A549 (cell line): ENCODE measurements around the gene MMP2. TPM values are rescaled to one million over a fixed set of nuclear protein-coding genes. Genes with fewer than 3 reads are reported as not detected.

ENCODE experiments used
- ATAC-seq, 2 experiments: fragments of 200-7000 bp in 1 of 2; fragments of >200 bp in 1 of 2; cut with Nextera tagmentation in 1 of 2; cut with Tn5 transposase in 1 of 2; 3 replicates each; pipeline versions ENCODE4 v1.8.0 to v1.9.1; 2018 to 2020; ENCODE audit warnings: mild to moderate bottlenecking in 1 of 2, moderate library complexity in 1 of 2
- CTCF ChIA-PET: fragments of 300-600 bp; sonication (Branson Sonifier 250); formaldehyde crosslinking; extraction: SDS; loops from one replicate; lab custom pipeline; 2021; ENCODE audit warnings: antibody characterized with exemption, inconsistent platforms; lab: Yijun Ruan, JAX
- POLR2A ChIA-PET: fragments of 350-600 bp; formaldehyde crosslinking; extraction: SDS; loops from one replicate; lab custom pipeline; 2021; ENCODE audit warnings: antibody characterized with exemption, inconsistent platforms; lab: Yijun Ruan, JAX
- DNase-seq, 2 experiments: peaks; one replicate each; pipeline versions ENCODE4 v3.0.0 to v3.0.0-alpha.2; 2011 to 2016; ENCODE audit warnings: low read depth in 1 of 2, low spot score in 1 of 2
- FAIRE-seq: peaks from 2 replicates; lab custom pipeline; 2011; peaks lifted over from hg19 to GRCh38; lab: Jason Lieb, UNC
- H3K27ac ChIP-seq, 2 experiments: fragments of >200 bp; sonication (Bioruptor Twin); formaldehyde crosslinking; 3 replicates each; pipeline ENCODE4 v1.5.1; 2016 to 2017
- H3K4me1 ChIP-seq: fragments of >200 bp; sonication (Bioruptor Twin); formaldehyde crosslinking; 3 replicates; pipeline ENCODE4 v1.6.1; 2016
- H3K4me2 ChIP-seq: fragments of >200 bp; sonication (Bioruptor Twin); formaldehyde crosslinking; 3 replicates; pipeline ENCODE4 v1.6.1; 2016
- H3K4me3 ChIP-seq: fragments of >200 bp; sonication (Bioruptor Twin); formaldehyde crosslinking; 3 replicates; pipeline ENCODE4 v1.5.1; 2016
- H3K9me3 ChIP-seq: fragments of >200 bp; sonication (Bioruptor Twin); formaldehyde crosslinking; 3 replicates; pipeline ENCODE4 v1.6.1; 2016
- CBX2 ChIP-seq: fragments of 200-600 bp; sonication (generic); IDR thresholded peaks from 2 replicates; pipeline ENCODE4 v1.6.1; 2016; ENCODE audit warnings: low read depth, mild to moderate bottlenecking, borderline replicate concordance
- EHF ChIP-seq: fragments of 250-450 bp; sonication (Bioruptor Pico); IDR thresholded peaks from 2 replicates; pipeline ENCODE4 v1.5.0; 2020; ENCODE audit warnings: mild to moderate bottlenecking
- ESRRA ChIP-seq: fragments of 150-350 bp; IDR thresholded peaks from 2 replicates; pipeline ENCODE4 v1.6.1; 2014; ENCODE audit warnings: mild to moderate bottlenecking, low read length, borderline replicate concordance
- FOSB ChIP-seq: fragments of 250-450 bp; sonication (Bioruptor Pico); IDR thresholded peaks from 2 replicates; pipeline ENCODE4 v1.5.0; 2020; ENCODE audit warnings: mild to moderate bottlenecking, moderate library complexity
- GATA3 ChIP-seq: IDR thresholded peaks from 2 replicates; pipeline ENCODE4 v1.6.1; 2012; ENCODE audit warnings: borderline replicate concordance
- HDAC2 ChIP-seq: fragments of 200-600 bp; sonication (generic); IDR thresholded peaks from 2 replicates; pipeline ENCODE4 v1.6.1; 2016
- HMGXB4 ChIP-seq: fragments of 250-450 bp; sonication (Bioruptor Pico); IDR thresholded peaks from 2 replicates; pipeline ENCODE4 v1.5.0; 2021; ENCODE audit warnings: mild to moderate bottlenecking, moderate library complexity, borderline replicate concordance
- HOXB13 ChIP-seq: fragments of 250-450 bp; sonication (Bioruptor Pico); IDR thresholded peaks from 2 replicates; pipeline ENCODE4 v1.5.0; 2020; ENCODE audit warnings: low read depth, mild to moderate bottlenecking, moderate library complexity
- JUN ChIP-seq, 2 experiments: fragments of >200 bp; sonication (Bioruptor Twin); formaldehyde crosslinking; IDR thresholded peaks; 2 replicates in 1 of 2; 3 replicates in 1 of 2; pipeline ENCODE4 v1.6.1; 2016 to 2017
- MYC ChIP-seq: IDR thresholded peaks from 2 replicates; pipeline ENCODE4 v1.6.1; 2012; ENCODE audit warnings: mild to moderate bottlenecking, inconsistent platforms, low read length, improper control_type of control experiment, borderline replicate concordance
- NPAS2 ChIP-seq: fragments of 250-450 bp; sonication (Bioruptor Pico); IDR thresholded peaks from 2 replicates; pipeline ENCODE4 v1.8.0; 2022; ENCODE audit warnings: mild to moderate bottlenecking, moderate library complexity, borderline replicate concordance
- PHF8 ChIP-seq: fragments of 200-600 bp; sonication (generic); IDR thresholded peaks from 2 replicates; pipeline ENCODE4 v1.6.1; 2016; ENCODE audit warnings: low read depth, mild to moderate bottlenecking, antibody characterized with exemption, moderate library complexity, borderline replicate concordance
- POLR2A ChIP-seq: IDR thresholded peaks from 2 replicates; pipeline ENCODE4 v1.6.1; 2012; ENCODE audit warnings: mild to moderate bottlenecking, low read length
- POLR2AphosphoS2 ChIP-seq: conservative IDR thresholded peaks from 2 replicates; pipeline ENCODE4 v1.6.1; 2012; ENCODE audit warnings: low read length, improper control_type of control experiment, inconsistent platforms
- REST ChIP-seq: fragments of 200-600 bp; sonication (generic); IDR thresholded peaks from 2 replicates; pipeline ENCODE4 v1.6.1; 2016; ENCODE audit warnings: antibody characterized with exemption, mild to moderate bottlenecking, moderate library complexity
- RFX5 ChIP-seq: fragments of 450-650 bp; IDR thresholded peaks from 2 replicates; pipeline ENCODE4 v1.7.1; 2014; ENCODE audit warnings: antibody characterized with exemption, mild to moderate bottlenecking, moderate library complexity
- ZFP36 ChIP-seq: fragments of 450-650 bp; IDR thresholded peaks from 2 replicates; pipeline ENCODE4 v1.6.1; 2014; ENCODE audit warnings: borderline replicate concordance; ENCODE audit not compliant: partially characterized antibody
- ZSCAN20 ChIP-seq: fragments of 250-450 bp; sonication (Bioruptor Pico); IDR thresholded peaks from 2 replicates; pipeline ENCODE4 v1.8.0; 2022; ENCODE audit warnings: mild to moderate bottlenecking, moderate library complexity
- WGBS: methylation state at CpG from one replicate; pipeline ENCODE4 v1.1.6; 2017; ENCODE audit errors: missing lambda C conversion rate; 5-methylcytosine and 5-hydroxymethylcytosine counted together
- polyA plus RNA-seq, 4 experiments: library from polyadenylated mRNA; depleted of rRNA in 3 of 4; stranded (reverse); fragments of >200 nt; fragmentation: RNase III in 1 of 4; extraction: RNeasy Plus Mini Kit Qiagen cat#74134 plus additional on column Dnase treatment in 1 of 4; gene quantifications; 2 replicates in 3 of 4; 3 replicates in 1 of 4; pipeline ENCODE4 v1.2.3, GENCODE V29; 2011 to 2017
- TF ChIP-seq, protein P1 (sequence below): IDR thresholded peaks from 2 replicates; pipeline ENCODE4 v1.6.1; 2012
- TF ChIP-seq, protein P2 (sequence below): fragments of >200 bp; sonication (Bioruptor Twin); formaldehyde crosslinking; IDR thresholded peaks from 3 replicates; pipeline ENCODE4 v1.5.1; 2016

MMP2 gene
- polyA plus RNA-seq, 2 of the 4 experiments (the other 2 are of a cell fraction) = 11.5 to 11.8 TPM

- 46% methylated on average over 4 of the region's 7 CpGs for WGBS
- H3K27ac ChIP-seq = peak overlapping the region; percentile 60 to 81; a peak in 5 of 6 replicates
- FAIRE-seq = no peak
- DNase-seq = no peak
- CTCF ChIA-PET = interaction anchor here (0.7 to 16.8 kb wide), 7 partner anchors 8 to 230 kb away, joined by 3 to 554 read pairs (median 5); no protein-coding TSS in a partner anchor
- no peak overlapping the region for H3K4me3 ChIP-seq
- peak; percentile 32 to 41; a peak in 3 of 6 replicates for ATAC-seq
- no peaks in the 10 kb centered on the region for H3K9me3 ChIP-seq
- H3K4me2 ChIP-seq = peak overlapping the region; percentile 65
- POLR2A ChIA-PET = interaction anchor here (0.9 kb wide), 1 partner anchor 9 kb away, joined by 4 read pairs; no protein-coding TSS in a partner anchor
- TF ChIP-seq POLR2AphosphoS2 (no peak), CBX2 (no peak), HDAC2 (no peak), POLR2A (no peak), MYC (no peak), FOSB (CRISPR knock-in tag) (no peak), ZSCAN20 (CRISPR knock-in tag) (no peak), PHF8 (no peak), JUN (IDR thresholded peaks at IDR 0.05) (no peak), ESRRA (no peak), EHF (no peak), REST (no peak), ZFP36 (no peak), HOXB13 (CRISPR knock-in tag) (no peak), HMGXB4 (CRISPR knock-in tag) (no peak), GATA3 (no peak), RFX5 (no peak), NPAS2 (CRISPR knock-in tag) (no peak)
- TF ChIP-seq, protein P1, sequence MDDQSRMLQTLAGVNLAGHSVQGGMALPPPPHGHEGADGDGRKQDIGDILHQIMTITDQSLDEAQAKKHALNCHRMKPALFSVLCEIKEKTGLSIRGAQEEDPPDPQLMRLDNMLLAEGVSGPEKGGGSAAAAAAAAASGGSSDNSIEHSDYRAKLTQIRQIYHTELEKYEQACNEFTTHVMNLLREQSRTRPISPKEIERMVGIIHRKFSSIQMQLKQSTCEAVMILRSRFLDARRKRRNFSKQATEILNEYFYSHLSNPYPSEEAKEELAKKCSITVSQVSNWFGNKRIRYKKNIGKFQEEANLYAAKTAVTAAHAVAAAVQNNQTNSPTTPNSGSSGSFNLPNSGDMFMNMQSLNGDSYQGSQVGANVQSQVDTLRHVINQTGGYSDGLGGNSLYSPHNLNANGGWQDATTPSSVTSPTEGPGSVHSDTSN = no peak
- TF ChIP-seq, protein P2, sequence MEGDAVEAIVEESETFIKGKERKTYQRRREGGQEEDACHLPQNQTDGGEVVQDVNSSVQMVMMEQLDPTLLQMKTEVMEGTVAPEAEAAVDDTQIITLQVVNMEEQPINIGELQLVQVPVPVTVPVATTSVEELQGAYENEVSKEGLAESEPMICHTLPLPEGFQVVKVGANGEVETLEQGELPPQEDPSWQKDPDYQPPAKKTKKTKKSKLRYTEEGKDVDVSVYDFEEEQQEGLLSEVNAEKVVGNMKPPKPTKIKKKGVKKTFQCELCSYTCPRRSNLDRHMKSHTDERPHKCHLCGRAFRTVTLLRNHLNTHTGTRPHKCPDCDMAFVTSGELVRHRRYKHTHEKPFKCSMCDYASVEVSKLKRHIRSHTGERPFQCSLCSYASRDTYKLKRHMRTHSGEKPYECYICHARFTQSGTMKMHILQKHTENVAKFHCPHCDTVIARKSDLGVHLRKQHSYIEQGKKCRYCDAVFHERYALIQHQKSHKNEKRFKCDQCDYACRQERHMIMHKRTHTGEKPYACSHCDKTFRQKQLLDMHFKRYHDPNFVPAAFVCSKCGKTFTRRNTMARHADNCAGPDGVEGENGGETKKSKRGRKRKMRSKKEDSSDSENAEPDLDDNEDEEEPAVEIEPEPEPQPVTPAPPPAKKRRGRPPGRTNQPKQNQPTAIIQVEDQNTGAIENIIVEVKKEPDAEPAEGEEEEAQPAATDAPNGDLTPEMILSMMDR = no peak
- TF ChIP-seq, all 56 proteins: peak for 0
- H3K4me1 ChIP-seq = peaks cover 28% of the 10 kb centered on the region
Observed at GRCh38 chr16:55470533-55471371, 8.2 kb upstream of the MMP2 start.
